ENCODE data around the gene UBIAD1. TPM values are rescaled to one million over a fixed set of nuclear protein-coding genes. Genes with fewer than 3 reads are reported as not detected.

UBIAD1 gene
- total and polyA plus RNA-seq, 5 donors from 2014 or later, result 20.9 to 43.5 (median 38.3) TPM

DNA sequence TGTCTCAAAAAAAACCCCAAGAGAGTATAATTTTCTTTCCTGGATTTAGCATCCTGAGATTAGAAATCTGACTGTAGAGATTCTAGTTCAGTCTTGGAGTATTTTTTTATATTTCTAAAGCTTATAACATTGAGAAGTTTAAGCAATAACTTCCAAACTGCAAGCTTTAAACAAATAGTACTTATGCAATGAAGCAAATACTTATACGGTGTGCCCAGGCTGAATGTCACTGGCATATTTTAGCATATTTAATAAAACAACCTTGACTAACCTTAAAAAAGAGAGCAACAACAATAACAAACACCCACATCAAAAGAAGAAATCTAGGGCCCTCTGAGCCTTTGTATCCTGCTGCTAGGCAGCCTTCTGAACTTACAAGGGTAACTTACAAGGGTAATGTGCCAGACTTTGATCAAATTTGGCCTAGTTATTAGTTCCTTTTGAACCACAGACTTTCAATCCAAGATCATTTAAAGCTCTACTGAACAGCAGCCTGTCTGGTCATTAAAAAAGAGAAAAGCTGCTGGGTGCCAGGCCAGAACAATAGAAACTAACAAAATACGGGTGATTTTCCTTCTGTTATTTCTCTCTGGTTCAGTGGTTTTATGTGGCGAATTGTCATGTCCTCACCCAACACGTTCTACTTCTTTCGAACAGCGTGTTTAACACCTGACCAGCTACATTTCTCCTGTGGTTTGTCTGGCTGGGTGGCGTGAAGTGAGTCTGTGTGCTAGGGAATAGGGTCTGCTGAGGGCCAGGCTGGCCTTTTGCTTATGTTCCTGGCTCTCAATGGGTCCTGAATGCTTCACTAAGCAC lies 26.9 kb upstream of the UBIAD1 start:
- H3K27me3 ChIP-seq (ENCODE audit: control insufficient read depth, insufficient read depth, low read length), result no peaks in the 10 kb centered on the region
- peak in 2 of 3 donors; percentile 28 to 54 for DNase-seq
- H3K36me3 ChIP-seq (ENCODE audit: control insufficient read depth, insufficient read depth, low read length), result peaks cover 47% of the 10 kb centered on the region
- Mint-ChIP-seq H3K27ac (peak overlapping the region; percentile 87 to 97 (median 88)), H3K36me3 (peaks cover 23% of the 10 kb centered on the region), H3K4me3 (peak overlapping the region; percentile 5 to 55 (median 34)), H3K4me1 (peaks cover 0 to 30% (median 22%) of the 10 kb centered on the region in 4 donors), H3K27me3 (no peaks in the 10 kb centered on the region), H3K9me3 (no peaks in the 10 kb centered on the region)
- peak; percentile 50 to 67 for ATAC-seq (ENCODE audit: low read depth in 2 of 2)
- H3K4me3 ChIP-seq (ENCODE audit: low read depth, low read length), result peak overlapping the region; percentile 35
- peak overlapping the region; percentile 62 for H3K27ac ChIP-seq (ENCODE audit: insufficient read depth, low read length, poor library complexity, severe bottlenecking)
- no peaks in the 10 kb centered on the region for H3K9me3 ChIP-seq (ENCODE audit: control insufficient read depth in 2 of 2, low read length in 2 of 2)
- peaks cover 21% of the 10 kb centered on the region for H3K4me1 ChIP-seq (ENCODE audit: control insufficient read depth, insufficient read depth, low read length, poor library complexity, severe bottlenecking)

- no peaks in the 10 kb centered on the region for H3K27me3 ChIP-seq (ENCODE audit: control insufficient read depth, insufficient read depth, low read length)
- no peak overlapping the region for H3K4me3 ChIP-seq (ENCODE audit: low read depth, low read length)
- Mint-ChIP-seq H3K36me3 (peaks cover 32% of the 10 kb centered on the region), H3K27ac (peak overlapping the region in 1 of 3 donors; percentile 88), H3K27me3 (no peaks in the 10 kb centered on the region), H3K4me1 (peaks cover 0 to 30% (median 20%) of the 10 kb centered on the region in 4 donors), H3K4me3 (no peak overlapping the region), H3K9me3 (no peaks in the 10 kb centered on the region)
- DNase-seq (no peak), ATAC-seq (ENCODE audit: low read depth in 2 of 2) (no peak)
- H3K27ac ChIP-seq (ENCODE audit: insufficient read depth, low read length, poor library complexity, severe bottlenecking), result no peak overlapping the region
- H3K36me3 ChIP-seq (ENCODE audit: control insufficient read depth, insufficient read depth, low read length), result peaks cover 58% of the 10 kb centered on the region
- H3K9me3 ChIP-seq (ENCODE audit: control insufficient read depth in 2 of 2, low read length in 2 of 2), result no peaks in the 10 kb centered on the region
- H3K4me1 ChIP-seq (ENCODE audit: control insufficient read depth, insufficient read depth, low read length, poor library complexity, severe bottlenecking), result peaks cover 21% of the 10 kb centered on the region
Observed at GRCh38 chr1:11248169-11248568, 24.8 kb upstream of the UBIAD1 start.

DNA sequence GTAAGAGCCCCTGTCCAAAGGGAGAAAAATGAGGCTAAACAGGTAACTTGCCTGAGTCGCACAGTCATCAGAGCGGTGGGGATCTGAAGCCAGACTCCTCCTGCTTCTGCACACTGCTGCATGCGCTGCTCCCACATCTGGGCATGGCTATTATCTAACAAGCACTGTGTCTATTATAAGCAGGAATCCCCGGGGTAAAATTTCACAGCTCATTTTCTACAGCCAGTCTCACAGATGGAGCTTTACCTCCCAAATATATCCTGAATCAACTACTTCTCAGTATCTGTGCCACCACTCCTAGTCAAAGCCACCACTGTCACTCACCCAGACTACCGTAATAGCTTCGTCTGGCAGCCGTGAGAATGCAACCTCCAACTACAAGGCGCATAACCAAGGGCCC lies 20.5 kb upstream of the UBIAD1 start:
- Histone ChIP-seq H3K27me3 (ENCODE audit: control insufficient read depth, insufficient read depth, low read length) (no peaks in the 10 kb centered on the region), H3K36me3 (ENCODE audit: control insufficient read depth, insufficient read depth, low read length) (peaks cover 76% of the 10 kb centered on the region)

DNA sequence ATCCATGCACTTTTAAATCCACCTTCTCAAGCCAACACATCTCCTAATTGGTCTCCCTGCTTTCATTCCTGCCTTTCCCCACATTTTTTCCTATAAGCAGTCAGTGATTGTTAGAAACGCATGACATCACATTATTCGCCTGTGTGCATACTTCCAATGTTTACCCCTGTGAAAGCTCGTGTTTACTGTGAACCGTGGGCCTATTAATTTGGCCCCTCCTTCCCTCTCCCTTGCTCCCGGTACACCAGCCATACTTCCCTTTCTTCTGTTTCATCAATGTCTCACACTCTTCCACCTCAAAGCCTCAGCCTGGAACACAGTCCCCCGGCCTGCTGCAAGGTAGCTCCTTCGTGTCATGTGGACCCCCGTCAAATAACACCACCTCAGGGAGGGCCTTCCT lies 19.8 kb upstream of the UBIAD1 start:
- Mint-ChIP-seq H3K27ac (peak overlapping the region in 1 of 3 donors; percentile 52), H3K27me3 (no peaks in the 10 kb centered on the region), H3K4me3 (no peak overlapping the region), H3K9me3 (no peaks in the 10 kb centered on the region), H3K4me1 (peaks cover 0 to 10% (median 4%) of the 10 kb centered on the region in 4 donors), H3K36me3 (peaks cover 48% of the 10 kb centered on the region)
- no peaks in the 10 kb centered on the region for H3K4me1 ChIP-seq (ENCODE audit: control insufficient read depth, insufficient read depth, low read length, poor library complexity, severe bottlenecking)
- no peak overlapping the region for H3K27ac ChIP-seq (ENCODE audit: insufficient read depth, low read length, poor library complexity, severe bottlenecking)
- peaks cover 76% of the 10 kb centered on the region for H3K36me3 ChIP-seq (ENCODE audit: control insufficient read depth, insufficient read depth, low read length)
- no peak for DNase-seq
- H3K4me3 ChIP-seq (ENCODE audit: low read depth, low read length), result no peak overlapping the region
- no peaks in the 10 kb centered on the region for H3K27me3 ChIP-seq (ENCODE audit: control insufficient read depth, insufficient read depth, low read length)
- no peaks in the 10 kb centered on the region for H3K9me3 ChIP-seq (ENCODE audit: control insufficient read depth in 2 of 2, low read length in 2 of 2)
- ATAC-seq (ENCODE audit: low read depth in 2 of 2), result no peak

More for the DNA sequence above, 20.5 kb upstream of the UBIAD1 start:
- H3K4me1 Mint-ChIP-seq, result peaks cover 0 to 10% (median 4%) of the 10 kb centered on the region in 4 donors
- DNase-seq (no peak), ATAC-seq (ENCODE audit: low read depth in 2 of 2) (no peak)
- Histone ChIP-seq H3K4me3 (ENCODE audit: low read depth, low read length) (no peak overlapping the region), H3K4me1 (ENCODE audit: control insufficient read depth, insufficient read depth, low read length, poor library complexity, severe bottlenecking) (peaks cover under 1% of the 10 kb centered on the region), H3K27ac (ENCODE audit: insufficient read depth, low read length, poor library complexity, severe bottlenecking) (no peak overlapping the region), H3K9me3 (ENCODE audit: control insufficient read depth in 2 of 2, low read length in 2 of 2) (no peaks in the 10 kb centered on the region)
- H3K27me3 Mint-ChIP-seq, result no peaks in the 10 kb centered on the region
- H3K36me3 Mint-ChIP-seq, result peaks cover 45% of the 10 kb centered on the region
- no peak overlapping the region for H3K27ac Mint-ChIP-seq
- no peaks in the 10 kb centered on the region for H3K9me3 Mint-ChIP-seq
- H3K4me3 Mint-ChIP-seq, result no peak overlapping the region

DNA sequence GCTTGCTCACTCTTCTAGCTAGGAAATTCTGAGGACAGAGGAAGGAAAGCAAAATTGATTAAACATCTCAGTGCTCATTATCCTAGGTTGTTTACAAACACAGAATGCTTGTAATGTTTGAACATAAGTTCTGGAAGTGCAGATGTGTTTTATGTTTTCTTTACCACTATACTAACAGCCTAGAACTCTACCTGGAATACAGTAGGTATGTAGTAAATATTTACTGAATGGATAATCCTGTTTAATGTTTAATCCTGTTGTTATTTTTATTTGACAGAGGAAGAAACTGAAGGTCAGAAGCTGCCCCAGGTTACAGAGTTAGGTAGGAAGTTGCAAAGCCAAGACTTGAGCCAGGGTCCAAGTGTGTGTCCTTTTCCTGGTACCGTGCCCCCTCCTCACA lies 16.7 kb upstream of the UBIAD1 start:
- no peaks in the 10 kb centered on the region for H3K9me3 ChIP-seq (ENCODE audit: control insufficient read depth in 2 of 2, low read length in 2 of 2)
- ATAC-seq (ENCODE audit: low read depth in 2 of 2), result no peak
- H3K27ac Mint-ChIP-seq, result no peak overlapping the region

GRCh38 chr1:11262171-11263049 lies 10.6 kb upstream of the UBIAD1 start, which contains the start of gene MTOR:
Gene MTOR, minus strand, starts transcription at chr1:11262551. Its CDS starts 3,142 bp downstream, at chr1:11259409.
- peak within 1 kb of the TSS; percentile 93 to 95 (median 93) for H3K27ac Mint-ChIP-seq
- no peaks in the 10 kb centered on the region for H3K27me3 ChIP-seq (ENCODE audit: control insufficient read depth, insufficient read depth, low read length)
- no peaks in the 10 kb centered on the region for H3K9me3 Mint-ChIP-seq
- peaks cover 14% of the 10 kb centered on the region for H3K36me3 Mint-ChIP-seq
- peak within 1 kb of the TSS; percentile 94 for H3K4me3 ChIP-seq (ENCODE audit: low read depth, low read length)
- H3K27ac ChIP-seq (ENCODE audit: insufficient read depth, low read length, poor library complexity, severe bottlenecking), result peak within 1 kb of the TSS; percentile 72
- H3K27me3 Mint-ChIP-seq, result peaks cover 5% of the 10 kb centered on the region
- ATAC-seq (ENCODE audit: low read depth in 2 of 2) (peak; percentile 97 to 98), DNase-seq (peak; percentile 96 to 100 (median 98))
- no peaks in the 10 kb centered on the region for H3K9me3 ChIP-seq (ENCODE audit: control insufficient read depth in 2 of 2, low read length in 2 of 2)
- H3K4me1 ChIP-seq (ENCODE audit: control insufficient read depth, insufficient read depth, low read length, poor library complexity, severe bottlenecking), result peaks cover 16% of the 10 kb centered on the region
- peaks cover 17% of the 10 kb centered on the region for H3K36me3 ChIP-seq (ENCODE audit: control insufficient read depth, insufficient read depth, low read length)
- H3K4me1 Mint-ChIP-seq, result peaks cover 0 to 27% (median 14%) of the 10 kb centered on the region in 4 donors
- H3K4me3 Mint-ChIP-seq, result peak within 1 kb of the TSS; percentile 85 to 92 (median 90)

More for the DNA sequence above, 16.7 kb upstream of the UBIAD1 start:
- no peaks in the 10 kb centered on the region for H3K9me3 Mint-ChIP-seq
- no peak overlapping the region for H3K4me3 ChIP-seq (ENCODE audit: low read depth, low read length)
- peaks cover 0 to 16% (median 7%) of the 10 kb centered on the region in 4 donors for H3K4me1 Mint-ChIP-seq
- H3K4me1 ChIP-seq (ENCODE audit: control insufficient read depth, insufficient read depth, low read length, poor library complexity, severe bottlenecking), result peaks cover 8% of the 10 kb centered on the region
- H3K4me3 Mint-ChIP-seq, result no peak overlapping the region
- H3K36me3 ChIP-seq (ENCODE audit: control insufficient read depth, insufficient read depth, low read length), result peaks cover 75% of the 10 kb centered on the region
- peaks cover 47% of the 10 kb centered on the region for H3K36me3 Mint-ChIP-seq
- H3K27ac ChIP-seq (ENCODE audit: insufficient read depth, low read length, poor library complexity, severe bottlenecking), result no peak overlapping the region
- no peak for DNase-seq
- no peaks in the 10 kb centered on the region for H3K27me3 Mint-ChIP-seq
- no peaks in the 10 kb centered on the region for H3K27me3 ChIP-seq (ENCODE audit: control insufficient read depth, insufficient read depth, low read length)

DNA sequence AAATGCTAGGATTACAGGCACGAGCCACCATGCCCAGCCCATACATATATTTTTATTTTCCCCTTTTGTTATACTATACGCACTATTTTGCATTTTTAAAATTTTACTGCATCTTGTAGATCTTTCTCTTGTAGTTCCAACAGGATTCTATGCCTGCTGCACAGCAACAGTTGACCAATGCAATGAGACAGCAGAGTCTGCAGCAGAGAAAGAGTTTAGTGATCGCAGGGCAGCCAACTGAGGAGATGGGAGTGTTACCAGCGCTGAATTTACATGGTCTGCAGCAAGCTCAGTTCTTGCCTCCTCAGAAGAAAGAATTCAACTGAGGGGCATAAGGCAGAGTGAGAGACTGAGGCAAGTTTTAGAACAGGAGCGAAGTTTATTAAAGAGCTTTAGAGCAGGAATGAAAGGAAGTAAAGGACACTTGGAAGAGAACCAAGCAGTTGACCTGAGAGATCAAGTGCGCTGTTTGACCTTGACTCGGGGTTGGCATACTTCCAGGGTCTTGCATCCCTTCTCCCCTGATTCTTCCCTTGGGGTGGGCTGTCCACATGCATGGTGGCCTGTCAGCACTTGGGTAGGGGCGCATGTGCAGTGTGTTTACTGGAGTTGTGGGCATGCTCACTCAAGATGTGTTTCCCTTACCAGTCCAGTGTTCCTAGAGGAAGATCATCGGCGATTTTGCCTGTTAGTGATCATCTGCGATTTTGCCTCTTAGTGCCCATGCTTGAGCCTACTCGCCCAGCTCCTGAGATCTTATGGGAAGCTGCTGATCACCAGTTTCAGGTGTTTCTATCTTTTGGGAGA lies 6.5 kb upstream of the UBIAD1 start:
- DNase-seq (no peak), ATAC-seq (ENCODE audit: low read depth in 2 of 2) (no peak)
- H3K36me3 ChIP-seq (ENCODE audit: control insufficient read depth, insufficient read depth, low read length), result no peaks in the 10 kb centered on the region
- H3K4me1 Mint-ChIP-seq, result peaks cover 0 to 12% (median 7%) of the 10 kb centered on the region in 4 donors
- H3K4me3 Mint-ChIP-seq, result no peak overlapping the region
- H3K27me3 ChIP-seq (ENCODE audit: control insufficient read depth, insufficient read depth, low read length), result no peaks in the 10 kb centered on the region
- no peak overlapping the region for H3K4me3 ChIP-seq (ENCODE audit: low read depth, low read length)
- H3K4me1 ChIP-seq (ENCODE audit: control insufficient read depth, insufficient read depth, low read length, poor library complexity, severe bottlenecking), result peaks cover 6% of the 10 kb centered on the region
- H3K9me3 Mint-ChIP-seq, result no peaks in the 10 kb centered on the region
- H3K27ac Mint-ChIP-seq, result no peak overlapping the region
- H3K36me3 Mint-ChIP-seq, result no peaks in the 10 kb centered on the region
- peaks cover 5% of the 10 kb centered on the region for H3K27me3 Mint-ChIP-seq
- H3K9me3 ChIP-seq (ENCODE audit: control insufficient read depth in 2 of 2, low read length in 2 of 2), result no peaks in the 10 kb centered on the region
- H3K27ac ChIP-seq (ENCODE audit: insufficient read depth, low read length, poor library complexity, severe bottlenecking), result no peak overlapping the region

All from CD4-positive, CD25-positive, alpha-beta regulatory T cell (primary cell).